Nephron progenitor cell (in vitro differentiated cells): ENCODE results near the gene TMED10.

Source experiments
- DNase-seq: peaks from one replicate; pipeline ENCODE4 v3.0.0; 2021
- H3K27ac Mint-ChIP-seq: 2 replicates; pipeline ENCODE4 v1.8.0; 2021; ENCODE audit warnings: mild to moderate bottlenecking, moderate library complexity, mixed read lengths
- H3K27me3 Mint-ChIP-seq: 2 replicates; pipeline ENCODE4 v1.8.0; 2021; ENCODE audit warnings: mild to moderate bottlenecking, low read depth, mixed read lengths; ENCODE audit not compliant: poor library complexity
- H3K36me3 Mint-ChIP-seq: 2 replicates; pipeline ENCODE4 v1.8.0; 2021; ENCODE audit warnings: low read depth, mixed read lengths
- H3K4me1 Mint-ChIP-seq: 2 replicates; pipeline ENCODE4 v1.8.0; 2021; ENCODE audit warnings: mixed read lengths
- H3K4me3 Mint-ChIP-seq: 2 replicates; pipeline ENCODE4 v1.8.0; 2021; ENCODE audit warnings: mild to moderate bottlenecking, moderate library complexity, mixed read lengths
- H3K9me3 Mint-ChIP-seq: 2 replicates; pipeline ENCODE4 v1.8.0; 2021; ENCODE audit warnings: mild to moderate bottlenecking, moderate library complexity, mixed read lengths
- TF ChIP-seq, protein P1 (sequence below): fragments of 200-600 bp; sonication (generic); IDR thresholded peaks from 2 replicates; pipeline ENCODE4 v1.5.0; 2021; ENCODE audit warnings: antibody characterized with exemption

The TMED10 gene

DNA sequence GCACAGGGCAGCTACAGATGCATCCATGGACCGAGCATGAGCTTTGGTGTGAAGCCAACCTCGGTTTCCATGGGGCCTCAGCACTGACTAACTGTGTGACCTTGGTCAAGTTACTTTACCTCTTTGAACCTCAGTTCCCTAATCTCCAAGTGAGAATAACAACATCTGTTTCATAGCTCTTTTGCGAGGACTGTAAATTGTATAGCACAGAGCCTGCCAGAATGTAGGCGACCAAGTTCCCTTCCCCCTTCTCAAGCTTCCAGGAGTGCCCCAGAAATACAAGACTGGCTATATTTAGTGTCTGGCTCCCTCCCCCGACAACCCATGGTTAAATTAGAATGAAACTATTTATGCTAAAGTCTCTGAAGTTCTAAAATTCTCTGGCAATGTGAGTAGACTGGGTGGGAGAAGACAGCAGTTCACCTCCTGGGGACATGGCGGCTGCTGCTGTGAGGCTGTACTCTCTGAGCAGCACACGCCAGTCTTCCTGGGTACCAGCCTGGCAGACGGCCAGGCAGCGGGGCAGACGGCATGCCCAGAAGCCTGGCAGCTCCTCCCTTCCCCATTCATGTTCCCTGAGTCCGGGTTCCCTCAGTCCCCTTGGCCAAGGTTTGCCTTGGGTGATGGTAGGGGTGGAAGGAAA lies 22.0 kb upstream of the TMED10 start:
- Mint-ChIP-seq H3K4me3 (no peak overlapping the region), H3K27ac (no peak overlapping the region), H3K36me3 (no peaks in the 10 kb centered on the region), H3K4me1 (peaks cover 12% of the 10 kb centered on the region), H3K27me3 (peaks cover 23% of the 10 kb centered on the region), H3K9me3 (no peaks in the 10 kb centered on the region)
- TF ChIP-seq, protein P1, sequence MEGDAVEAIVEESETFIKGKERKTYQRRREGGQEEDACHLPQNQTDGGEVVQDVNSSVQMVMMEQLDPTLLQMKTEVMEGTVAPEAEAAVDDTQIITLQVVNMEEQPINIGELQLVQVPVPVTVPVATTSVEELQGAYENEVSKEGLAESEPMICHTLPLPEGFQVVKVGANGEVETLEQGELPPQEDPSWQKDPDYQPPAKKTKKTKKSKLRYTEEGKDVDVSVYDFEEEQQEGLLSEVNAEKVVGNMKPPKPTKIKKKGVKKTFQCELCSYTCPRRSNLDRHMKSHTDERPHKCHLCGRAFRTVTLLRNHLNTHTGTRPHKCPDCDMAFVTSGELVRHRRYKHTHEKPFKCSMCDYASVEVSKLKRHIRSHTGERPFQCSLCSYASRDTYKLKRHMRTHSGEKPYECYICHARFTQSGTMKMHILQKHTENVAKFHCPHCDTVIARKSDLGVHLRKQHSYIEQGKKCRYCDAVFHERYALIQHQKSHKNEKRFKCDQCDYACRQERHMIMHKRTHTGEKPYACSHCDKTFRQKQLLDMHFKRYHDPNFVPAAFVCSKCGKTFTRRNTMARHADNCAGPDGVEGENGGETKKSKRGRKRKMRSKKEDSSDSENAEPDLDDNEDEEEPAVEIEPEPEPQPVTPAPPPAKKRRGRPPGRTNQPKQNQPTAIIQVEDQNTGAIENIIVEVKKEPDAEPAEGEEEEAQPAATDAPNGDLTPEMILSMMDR, result no peak
- no peak for DNase-seq

DNA sequence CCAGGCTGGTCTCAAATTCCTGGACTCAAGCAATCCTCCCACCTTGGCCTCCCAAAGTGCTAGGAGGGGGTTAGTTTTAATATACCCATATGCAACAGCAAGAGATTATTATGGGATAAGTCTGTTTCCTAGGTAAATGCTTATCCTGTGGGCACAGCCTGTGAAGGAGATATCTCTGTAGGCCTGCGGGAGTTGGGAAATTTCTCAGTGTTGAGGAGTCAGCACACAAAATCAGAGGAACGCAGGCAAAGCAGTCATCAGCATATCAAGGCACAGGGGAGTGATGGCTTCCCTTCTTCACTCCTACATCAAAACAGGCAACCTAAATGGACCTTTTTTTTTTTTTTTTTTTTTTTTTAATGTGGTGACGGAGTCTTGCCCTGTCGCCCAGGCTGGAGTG lies 20.9 kb upstream of the TMED10 start:
- Mint-ChIP-seq H3K4me3 (no peak overlapping the region), H3K27ac (no peak overlapping the region)

DNA sequence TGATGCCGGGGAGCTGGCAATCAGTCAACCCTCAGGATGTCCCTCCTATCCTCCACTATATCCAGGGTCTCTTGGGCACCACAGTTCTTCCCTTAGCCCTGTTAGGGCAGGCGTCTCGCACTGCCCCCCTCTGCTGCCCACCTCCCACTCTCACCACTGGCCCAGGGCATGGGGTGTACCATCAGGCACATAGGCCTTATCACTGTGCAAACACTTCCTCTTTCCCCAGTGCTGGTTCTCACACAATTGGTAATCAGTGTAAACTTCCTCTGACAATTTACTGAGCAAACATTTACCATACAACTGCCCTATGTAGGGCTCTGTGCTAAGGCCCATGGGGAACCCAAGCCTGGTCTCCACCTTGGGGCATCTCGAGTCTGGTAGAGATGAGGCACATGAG lies 20.1 kb upstream of the TMED10 start:
- Mint-ChIP-seq H3K36me3 (no peaks in the 10 kb centered on the region), H3K27ac (no peak overlapping the region), H3K4me1 (peaks cover 12% of the 10 kb centered on the region), H3K9me3 (no peaks in the 10 kb centered on the region), H3K27me3 (peaks cover 28% of the 10 kb centered on the region), H3K4me3 (no peak overlapping the region)
- DNase-seq, result no peak
- TF ChIP-seq, protein P1, result no peak

More for the DNA sequence above, 20.9 kb upstream of the TMED10 start:
- no peak for DNase-seq
- Mint-ChIP-seq H3K27me3 (peaks cover 25% of the 10 kb centered on the region), H3K4me1 (peaks cover 12% of the 10 kb centered on the region), H3K36me3 (no peaks in the 10 kb centered on the region), H3K9me3 (no peaks in the 10 kb centered on the region)
- TF ChIP-seq, protein P1, result no peak

DNA sequence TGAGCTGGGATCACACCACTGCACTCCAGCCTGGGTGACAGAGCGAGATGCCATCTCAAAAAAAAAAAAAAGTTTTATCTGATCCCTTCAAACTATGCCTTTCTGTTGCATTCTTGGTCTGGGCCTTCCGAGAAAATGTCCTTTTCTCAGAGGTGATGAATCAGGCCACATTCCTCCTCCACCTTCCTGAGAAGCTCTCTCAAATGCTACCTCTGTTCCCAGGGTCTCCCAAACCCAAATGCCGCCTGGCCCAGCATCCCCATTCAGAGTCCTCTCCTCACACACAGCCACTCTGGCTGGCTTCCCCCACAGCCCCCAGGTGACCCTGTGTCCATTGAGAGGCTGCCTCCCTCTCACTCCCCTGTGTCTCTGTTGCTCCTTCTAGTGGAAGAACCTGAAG lies 19.7 kb upstream of the TMED10 start:
- no peak overlapping the region for H3K27ac Mint-ChIP-seq
- no peak for DNase-seq
- peaks cover 12% of the 10 kb centered on the region for H3K4me1 Mint-ChIP-seq
- H3K4me3 Mint-ChIP-seq, result no peak overlapping the region
- TF ChIP-seq, protein P1, result no peak
- H3K9me3 Mint-ChIP-seq, result no peaks in the 10 kb centered on the region
- no peaks in the 10 kb centered on the region for H3K36me3 Mint-ChIP-seq
- peaks cover 25% of the 10 kb centered on the region for H3K27me3 Mint-ChIP-seq

DNA sequence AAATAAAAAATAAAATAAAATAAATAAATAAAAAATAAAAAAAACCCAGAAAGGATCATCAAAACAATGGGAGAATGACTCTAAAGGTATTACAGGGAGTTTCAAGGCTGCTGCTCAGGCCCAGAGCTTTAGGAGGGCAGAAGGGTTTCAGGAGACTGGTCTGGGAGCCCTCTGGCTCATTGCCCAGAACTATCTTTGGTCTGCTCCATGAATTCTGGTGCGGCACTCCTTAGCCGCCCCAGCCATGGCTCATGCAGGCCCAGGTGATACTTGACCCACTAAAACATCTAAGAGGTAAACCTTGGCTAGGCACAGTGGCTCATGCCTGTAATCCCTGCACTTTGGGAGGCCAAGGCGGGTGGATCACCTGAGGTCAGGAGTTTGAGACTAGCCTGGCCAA lies 14.7 kb upstream of the TMED10 start:
- DNase-seq, result no peak

More for the DNA sequence above, 14.7 kb upstream of the TMED10 start:
- H3K36me3 Mint-ChIP-seq, result no peaks in the 10 kb centered on the region
- no peaks in the 10 kb centered on the region for H3K9me3 Mint-ChIP-seq
- no peaks in the 10 kb centered on the region for H3K4me1 Mint-ChIP-seq
- TF ChIP-seq, protein P1, result no peak
- no peak overlapping the region for H3K4me3 Mint-ChIP-seq
- peaks cover 13% of the 10 kb centered on the region for H3K27me3 Mint-ChIP-seq
- H3K27ac Mint-ChIP-seq, result no peak overlapping the region
